Fibroblast of pulmonary artery (primary cell): ENCODE data around the gene BMP5.

ENCODE experiments used
- DNase-seq: peaks from one replicate; pipeline ENCODE4 v3.0.0-alpha.2; 2010; ENCODE audit warnings: low read depth
- H3K4me3 ChIP-seq: replicated peaks from 2 replicates; pipeline ENCODE4 v1.5.1; 2011; ENCODE audit warnings: low read depth, mild to moderate bottlenecking, control low read depth, low read length, moderate library complexity
- CTCF ChIP-seq: IDR thresholded peaks from 2 replicates; pipeline ENCODE4 v1.5.1; 2011; ENCODE audit warnings: mild to moderate bottlenecking, control low read depth, low read length, inconsistent platforms; ENCODE audit errors: missing control alignments

BMP5 gene

DNA sequence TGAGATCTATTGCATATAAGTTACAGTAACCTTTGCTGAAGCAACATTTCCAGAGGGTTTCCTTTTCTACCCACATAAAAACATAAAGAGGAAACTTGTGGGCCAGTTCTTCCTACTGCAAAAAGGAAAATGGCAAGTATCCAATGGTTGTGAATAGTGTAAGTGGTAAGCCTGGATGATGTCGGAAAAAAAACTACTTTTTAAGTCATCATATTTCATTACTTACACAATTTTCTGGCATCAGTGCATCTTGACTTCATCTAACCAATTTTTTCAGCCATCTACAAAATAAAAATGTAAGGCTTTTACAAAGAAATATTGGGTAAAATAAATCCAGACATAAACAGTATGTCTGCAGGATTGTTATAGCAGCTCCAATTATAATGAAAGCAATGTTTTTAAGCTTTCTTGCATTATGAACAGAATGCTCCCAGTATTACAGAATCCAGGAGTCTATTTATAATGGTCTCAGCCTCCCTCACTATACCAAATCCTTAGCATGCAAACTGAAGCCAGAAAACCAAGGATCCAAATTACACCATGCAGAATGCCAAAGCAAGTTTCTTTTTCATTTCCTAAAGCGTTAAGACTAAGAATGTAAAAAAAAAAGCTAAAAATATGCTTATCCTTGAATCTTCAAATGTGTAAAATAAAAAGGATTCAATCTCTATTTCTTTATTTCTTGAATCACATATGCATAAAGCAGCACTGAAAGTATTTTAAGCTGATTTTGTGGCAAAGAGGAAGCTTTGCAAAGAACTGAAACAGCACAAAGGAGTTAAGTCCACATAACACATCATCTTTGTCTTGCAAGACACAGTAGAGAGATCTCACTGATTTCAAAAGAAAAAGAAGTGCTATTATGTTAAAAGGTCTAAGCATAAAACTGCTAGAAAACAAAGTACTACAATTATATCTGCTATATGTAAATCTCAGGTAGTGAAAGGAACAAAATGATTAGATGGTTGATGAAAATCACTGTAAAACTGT, 169.6 kb downstream of the BMP5 start:
- TF ChIP-seq CTCF, result no peak
- H3K4me3 ChIP-seq, result no peak overlapping the region
- peak; percentile 7 for DNase-seq

DNA sequence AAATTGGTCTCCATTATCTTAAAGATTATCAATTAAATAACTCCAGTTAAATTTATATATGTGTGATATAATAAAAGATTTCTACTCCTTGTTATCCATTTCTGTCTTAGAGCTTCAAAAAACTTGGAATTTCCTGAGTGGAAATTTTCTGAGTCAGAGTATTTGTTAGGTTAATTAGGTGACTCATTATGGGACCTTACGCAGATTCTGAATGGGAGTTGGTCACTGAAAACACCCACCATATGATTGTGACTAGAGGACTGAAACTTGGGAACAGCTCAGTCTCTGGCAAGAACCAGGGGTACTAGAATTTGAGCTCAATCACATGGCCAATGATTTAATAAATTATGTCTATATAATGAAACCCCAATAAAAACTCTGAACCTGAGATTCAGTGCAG, 171.0 kb downstream of the BMP5 start:
- peak; percentile 25 for DNase-seq
- no peak overlapping the region for H3K4me3 ChIP-seq
- TF ChIP-seq CTCF, result no peak
